ENCODE data around the gene NOS2. TPM values are rescaled to one million over a fixed set of nuclear protein-coding genes. Genes with fewer than 3 reads are reported as not detected.

The NOS2 gene
- total RNA-seq, 2 donors from 2014 or later, result 0.11 to 0.20 TPM

- DNase-seq (ENCODE audit: low spot score), result no peak
- H3K4me3 ChIP-seq, result no peak overlapping the region
- TF ChIP-seq CTCF (IDR thresholded peaks at IDR 0.05), result no peak
- no peak overlapping the region for H3K27ac ChIP-seq
- no peaks in the 10 kb centered on the region for H3K4me1 ChIP-seq
- no peaks in the 10 kb centered on the region for H3K9me3 ChIP-seq
- H3K36me3 ChIP-seq, result no peaks in the 10 kb centered on the region
- H3K27me3 ChIP-seq, result no peaks in the 10 kb centered on the region
Observed at GRCh38 chr17:27782791-27783206, 17.5 kb downstream of the NOS2 start.

- no peak overlapping the region for H3K4me3 ChIP-seq
- no peaks in the 10 kb centered on the region for H3K36me3 ChIP-seq
- no peaks in the 10 kb centered on the region for H3K27me3 ChIP-seq
- TF ChIP-seq CTCF (IDR thresholded peaks at IDR 0.05), result no peak
- H3K9me3 ChIP-seq, result no peaks in the 10 kb centered on the region
- no peaks in the 10 kb centered on the region for H3K4me1 ChIP-seq
- H3K27ac ChIP-seq, result no peak overlapping the region
- no peak for DNase-seq (ENCODE audit: low spot score)
Observed at GRCh38 chr17:27780828-27781404, 19.4 kb downstream of the NOS2 start.

- Histone ChIP-seq H3K27me3 (no peaks in the 10 kb centered on the region), H3K36me3 (no peaks in the 10 kb centered on the region), H3K9me3 (no peaks in the 10 kb centered on the region), H3K4me1 (no peaks in the 10 kb centered on the region), H3K4me3 (no peak overlapping the region), H3K27ac (no peak overlapping the region)
- DNase-seq (ENCODE audit: low spot score), result no peak
- no peak for TF ChIP-seq CTCF (IDR thresholded peaks at IDR 0.05)
Observed at GRCh38 chr17:27780092-27780827, 20.1 kb downstream of the NOS2 start.

- no peaks in the 10 kb centered on the region for H3K4me1 ChIP-seq
- H3K36me3 ChIP-seq, result no peaks in the 10 kb centered on the region
- H3K27ac ChIP-seq, result no peak overlapping the region
- no peaks in the 10 kb centered on the region for H3K27me3 ChIP-seq
- H3K9me3 ChIP-seq, result no peaks in the 10 kb centered on the region
- TF ChIP-seq CTCF (IDR thresholded peaks at IDR 0.05), result no peak
- no peak overlapping the region for H3K4me3 ChIP-seq
- DNase-seq (ENCODE audit: low spot score), result no peak
Observed at GRCh38 chr17:27778183-27778582, 22.1 kb downstream of the NOS2 start.

- Histone ChIP-seq H3K4me3 (no peak overlapping the region), H3K36me3 (no peaks in the 10 kb centered on the region), H3K27ac (no peak overlapping the region), H3K9me3 (no peaks in the 10 kb centered on the region), H3K27me3 (no peaks in the 10 kb centered on the region), H3K4me1 (no peaks in the 10 kb centered on the region)
- TF ChIP-seq CTCF (IDR thresholded peaks at IDR 0.05), result no peak
- no peak for DNase-seq (ENCODE audit: low spot score)
Observed at GRCh38 chr17:27776882-27777624, 23.3 kb downstream of the NOS2 start.
